Measurements from ENCODE around the gene SMIM22.
"Not testable (repeated sequence)": the region's sequence is repeated elsewhere in the genome, so short reads cannot be mapped to it uniquely, and the experiment has no call there.

The SMIM22 gene

DNA sequence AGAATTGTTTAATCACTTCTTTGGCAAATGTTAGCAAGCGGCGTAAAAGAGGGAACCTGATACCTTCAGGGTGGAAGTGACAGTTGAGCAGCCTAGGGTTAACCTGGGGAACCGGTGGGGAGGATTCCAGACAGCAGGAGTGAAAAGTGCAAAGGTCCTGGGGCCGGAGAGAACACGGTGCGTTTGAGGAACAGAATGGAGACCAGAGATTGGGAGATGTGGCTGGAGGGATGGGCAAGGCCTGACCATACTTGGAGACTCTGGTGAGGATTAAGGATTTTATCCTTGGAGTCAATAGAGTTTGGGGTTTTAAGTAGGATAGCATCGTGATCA lies 25.9 kb upstream of the SMIM22 start:
- DNase-seq, result no peak

DNA sequence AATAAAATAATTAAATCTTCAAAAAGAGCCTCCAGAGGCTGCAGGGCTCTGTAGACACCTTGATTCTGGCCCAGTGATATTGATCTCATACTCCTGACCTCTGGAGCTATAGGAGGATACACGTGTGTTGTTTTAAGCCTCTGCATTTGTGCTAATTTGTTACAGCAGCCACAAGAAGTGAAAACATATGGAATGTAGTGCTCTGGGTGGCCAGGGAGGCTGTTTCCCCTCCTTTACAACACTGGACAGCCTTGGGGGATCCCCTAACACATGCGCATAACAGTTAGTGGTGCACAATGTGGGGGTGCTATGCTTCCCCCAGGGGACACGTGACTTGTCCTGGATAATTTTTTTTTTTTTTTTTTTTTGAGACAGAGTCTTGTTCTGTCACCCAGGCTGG lies 23.5 kb upstream of the SMIM22 start:
- DNase-seq, result no peak

DNA sequence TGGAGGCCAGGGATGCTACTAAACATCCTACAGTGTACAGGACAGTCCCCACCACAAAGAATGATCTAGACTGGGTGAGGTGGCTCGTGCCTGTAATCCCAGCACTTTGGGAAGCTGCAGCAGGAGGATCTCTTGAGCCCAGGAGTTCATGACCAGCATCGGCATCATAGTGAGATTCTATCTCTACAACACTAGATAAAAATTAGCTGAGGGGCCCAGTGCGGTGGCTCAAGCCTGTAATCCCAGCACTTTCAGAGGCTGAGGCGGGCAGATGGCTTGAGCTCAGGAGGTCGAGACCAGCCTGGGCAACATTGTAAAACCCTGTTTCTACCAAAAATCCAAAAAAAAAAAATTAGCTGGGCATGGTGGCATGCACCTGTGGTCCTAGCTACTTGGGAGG lies 22.8 kb upstream of the SMIM22 start:
- DNase-seq, result no peak

DNA sequence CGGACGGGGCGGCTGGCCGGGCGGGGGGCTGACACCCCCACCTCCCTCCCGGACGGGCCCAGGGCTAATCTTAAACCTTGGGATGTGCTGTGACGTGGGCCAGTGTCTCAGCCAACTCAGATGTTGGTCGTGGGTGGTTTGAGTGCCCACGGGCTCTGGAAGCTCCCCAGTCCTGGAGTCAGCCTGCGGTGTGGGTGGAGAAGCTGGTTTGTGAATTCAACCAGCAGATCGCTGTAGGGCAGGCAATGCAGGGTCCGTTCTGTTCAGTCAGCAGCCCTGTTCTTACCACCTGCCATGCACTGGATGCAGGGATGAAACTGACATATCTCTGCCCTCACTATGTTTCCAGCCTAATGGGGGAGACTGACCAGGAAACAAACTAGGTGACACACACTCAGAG lies 20.2 kb upstream of the SMIM22 start:
- DNase-seq, result no peak

DNA sequence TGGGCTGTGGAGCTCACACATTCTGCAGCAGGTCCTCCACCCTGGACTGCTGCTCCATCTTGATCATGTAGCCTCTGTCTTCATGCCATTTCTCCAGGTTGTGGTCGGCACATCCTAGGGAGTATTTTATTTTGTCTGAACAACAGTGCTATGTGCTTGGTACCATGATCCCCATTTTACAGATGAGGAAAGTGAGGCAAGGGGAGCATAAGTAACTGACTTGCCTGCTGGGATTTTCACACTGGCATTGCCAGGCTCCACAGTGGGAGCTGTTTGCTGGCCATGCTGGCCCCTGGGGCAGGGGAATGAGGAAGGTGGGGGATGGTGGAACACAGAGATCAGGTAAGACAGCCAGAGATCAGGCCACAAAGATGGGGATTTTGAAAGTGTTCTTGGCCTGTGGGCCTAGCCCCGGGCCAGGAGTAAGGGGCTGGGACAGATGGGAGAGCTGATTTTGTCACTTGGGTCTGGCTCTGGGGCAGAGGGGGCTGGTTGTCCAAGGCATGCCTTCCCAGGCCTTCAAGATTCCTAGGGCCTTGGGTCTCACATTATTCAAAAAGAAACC lies 18.9 kb upstream of the SMIM22 start:
- no peak for DNase-seq

DNA sequence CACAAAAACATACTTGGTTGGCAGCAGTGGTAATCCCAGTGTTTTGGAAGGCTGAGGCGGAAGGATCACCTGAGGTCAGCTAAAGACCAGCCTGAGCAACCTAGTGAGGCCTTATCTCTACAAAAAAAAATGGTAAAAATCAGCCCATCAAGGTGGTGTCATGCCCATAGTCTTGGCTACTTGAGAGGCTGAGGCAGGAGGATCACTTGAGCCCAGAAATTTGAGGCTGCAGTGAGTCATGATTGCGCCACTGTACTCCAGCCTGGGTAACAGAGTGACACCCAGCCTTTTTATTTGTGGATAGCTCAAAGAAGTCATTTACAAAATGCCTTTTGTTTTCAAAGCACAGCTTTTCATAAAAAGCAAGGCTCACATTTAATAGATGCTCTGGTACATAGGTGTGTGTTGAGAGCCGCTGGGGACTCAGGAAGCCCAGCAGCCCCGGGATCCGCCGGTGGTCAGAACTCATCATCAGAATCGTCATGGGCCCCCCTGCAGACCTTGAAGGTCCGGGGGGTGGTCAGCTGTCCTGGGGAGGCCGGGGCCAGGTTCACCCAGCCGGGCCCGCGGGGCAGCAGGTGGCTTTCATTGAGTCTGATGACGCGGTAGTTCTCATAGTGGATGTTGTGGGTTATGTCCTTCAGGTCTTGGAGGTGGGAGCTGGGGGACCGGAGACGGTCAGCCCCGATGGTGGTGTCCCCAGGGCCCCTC lies 17.7 kb upstream of the SMIM22 start:
- no peak for DNase-seq

DNA sequence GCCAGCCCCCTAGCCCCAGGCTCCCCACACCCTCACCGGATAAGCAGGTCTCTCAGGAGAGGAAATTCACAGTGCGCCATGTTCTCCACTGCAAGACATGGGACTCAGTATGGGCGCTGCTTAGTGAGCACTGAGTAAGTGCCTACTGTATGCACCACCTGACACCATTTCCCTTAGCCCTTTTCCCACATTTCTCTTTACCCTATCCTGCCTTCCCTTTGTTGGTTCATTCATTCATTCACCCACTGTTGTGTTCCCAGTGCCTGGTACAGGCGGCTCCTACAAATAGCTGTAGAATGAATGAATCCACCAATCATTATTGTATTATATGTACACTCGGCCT lies 17.1 kb upstream of the SMIM22 start:
- no peak for DNase-seq

DNA sequence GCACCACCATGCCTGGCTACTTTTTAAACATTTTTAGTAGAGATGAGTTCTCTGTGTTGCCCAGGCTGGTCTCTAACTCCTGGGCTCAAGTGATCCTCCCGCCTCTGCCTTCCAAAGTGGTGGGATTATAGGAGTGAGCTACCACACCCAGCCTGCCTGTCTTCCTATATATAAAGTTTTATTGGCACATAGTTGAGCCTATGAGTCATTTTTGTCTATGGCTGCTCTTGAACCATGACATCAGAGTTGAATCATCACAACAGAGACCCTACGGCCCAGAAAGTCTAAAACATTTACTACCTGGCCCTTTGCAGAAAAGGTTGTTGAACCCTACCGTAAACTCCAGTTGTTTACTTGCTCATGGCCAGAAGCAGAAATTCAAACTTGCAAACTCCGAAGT lies 14.9 kb upstream of the SMIM22 start:
- no peak for DNase-seq

DNA sequence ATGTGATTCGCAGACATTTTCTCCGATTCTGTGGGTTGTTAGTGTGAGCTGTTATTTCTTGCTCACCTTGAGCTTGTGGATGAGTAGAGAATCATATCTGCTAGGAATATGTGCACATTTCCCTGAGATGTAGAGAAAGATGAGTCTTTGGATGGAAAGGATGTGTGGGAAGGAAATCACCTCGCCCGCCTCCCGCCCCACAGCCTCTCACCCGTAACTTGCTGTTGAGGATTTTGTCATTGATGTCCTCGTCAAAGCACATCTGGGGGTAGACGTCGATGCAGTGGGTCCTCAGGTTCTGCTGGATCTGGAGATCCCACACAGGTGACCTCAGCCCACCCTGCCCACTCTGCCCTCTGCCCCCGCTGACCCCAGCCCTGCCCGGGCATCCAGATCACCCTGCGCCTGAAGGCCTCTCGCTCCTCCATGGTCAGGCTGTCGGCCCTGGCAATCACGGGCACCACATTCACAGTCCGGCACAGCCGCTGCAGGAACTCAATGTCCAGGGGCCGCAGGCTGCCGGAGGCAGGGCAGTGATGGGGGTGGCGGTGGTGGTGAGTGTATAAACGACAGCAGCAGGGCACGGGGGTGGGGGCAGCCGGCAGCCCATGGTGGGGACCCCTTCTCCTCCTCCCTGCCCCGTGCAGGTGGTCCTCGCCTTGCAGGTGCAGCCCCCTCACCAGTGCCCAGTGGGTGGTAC lies 11.8 kb upstream of the SMIM22 start:
- no peak for DNase-seq

DNA sequence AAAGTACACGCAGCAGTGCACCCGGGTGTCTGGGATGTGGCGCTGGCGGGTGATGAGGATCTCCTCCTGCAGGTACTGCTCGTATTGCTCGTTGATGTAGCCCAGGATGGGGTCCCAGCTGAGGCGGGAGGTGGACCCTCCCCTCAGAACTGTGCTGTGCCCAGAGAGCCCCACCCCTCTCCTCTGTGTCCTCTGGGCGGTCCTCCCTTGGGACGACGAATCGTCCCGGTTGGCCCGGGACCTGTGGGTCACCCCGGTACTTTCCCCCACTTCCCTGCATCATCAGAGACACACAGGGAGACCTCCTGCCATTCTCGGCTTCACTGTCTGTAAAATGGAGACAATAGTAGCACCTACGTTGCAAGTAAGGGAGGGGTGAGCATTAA lies 11.2 kb upstream of the SMIM22 start:
- no peak for DNase-seq

DNA sequence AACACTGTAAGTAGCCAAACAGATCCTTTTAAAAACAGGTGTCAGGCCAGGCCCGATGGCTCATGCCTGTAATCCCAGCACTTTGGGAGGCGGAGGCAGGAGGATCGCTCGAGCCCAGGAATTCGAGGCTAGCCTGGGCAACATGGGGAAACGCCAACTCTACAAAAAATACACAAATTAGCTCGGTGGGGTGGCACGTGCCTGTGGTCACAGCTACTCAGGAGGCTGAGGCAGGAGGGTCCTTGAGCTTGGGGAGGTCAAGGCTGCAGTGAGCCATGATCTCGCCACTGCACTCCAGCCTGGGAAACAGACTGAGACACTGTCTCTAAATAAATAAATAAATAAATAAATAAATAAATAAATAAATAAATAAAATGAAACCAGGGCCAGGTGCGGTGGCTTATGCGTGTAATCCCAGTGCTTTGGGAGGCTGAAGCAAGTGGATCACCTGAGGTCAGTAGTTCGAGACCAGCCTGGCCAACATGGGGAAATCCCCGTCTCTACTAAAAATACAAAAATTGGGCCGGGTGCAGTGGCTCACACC lies 10.7 kb upstream of the SMIM22 start:
- DNase-seq, result not testable (repeated sequence)

DNA sequence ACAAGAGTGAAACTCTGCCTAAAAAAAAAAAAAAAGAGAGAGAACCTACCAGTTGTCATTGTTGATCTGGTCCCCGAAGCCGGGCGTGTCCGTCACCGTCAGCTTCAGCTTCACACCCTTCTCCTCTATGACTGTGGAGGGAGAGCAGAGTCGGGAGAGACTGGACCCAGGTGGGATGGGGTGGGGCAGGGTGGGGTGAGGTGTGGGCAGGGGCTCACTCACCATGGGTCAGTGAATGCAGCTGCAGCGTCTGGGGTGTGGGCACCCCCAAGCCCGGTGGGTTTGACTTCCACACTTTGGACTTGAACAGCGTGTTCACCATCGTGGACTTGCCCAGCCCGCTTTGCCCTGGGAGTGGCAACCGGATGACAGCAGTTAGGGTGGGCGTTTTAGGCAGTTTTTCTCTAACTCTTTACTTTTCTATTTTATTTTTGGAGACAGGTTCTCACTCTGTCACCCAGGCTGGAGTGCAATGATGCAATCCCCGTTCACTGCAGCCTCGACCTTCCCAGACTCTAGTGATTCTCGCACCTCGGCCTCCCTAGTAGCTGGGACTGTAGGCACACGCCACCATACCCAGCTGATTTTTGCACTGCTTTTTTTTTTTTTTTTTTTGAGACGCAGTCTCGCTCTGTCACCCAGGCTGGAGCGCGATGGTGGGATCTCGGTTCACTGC lies 9.3 kb upstream of the SMIM22 start:
- no peak for DNase-seq

DNA sequence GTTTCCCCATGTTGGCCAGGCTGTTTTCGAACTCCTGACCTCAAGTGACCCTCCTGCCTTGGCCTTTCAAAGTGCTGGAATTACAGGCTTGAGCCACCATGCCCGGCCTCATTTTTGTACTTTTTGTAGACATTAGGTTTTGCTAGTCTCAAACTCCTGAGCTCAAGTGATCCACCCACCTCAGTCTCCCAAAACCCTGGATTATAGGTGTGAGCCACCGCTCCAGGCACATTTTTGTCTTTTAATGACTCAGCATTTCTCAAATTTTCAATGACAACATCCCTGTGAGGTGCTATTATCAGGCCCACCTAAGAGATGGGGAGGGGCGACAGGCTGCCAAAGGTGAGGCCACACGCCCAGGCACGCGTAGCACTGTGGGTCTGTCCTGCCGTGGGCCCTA lies 8.1 kb upstream of the SMIM22 start:
- no peak for DNase-seq

DNA sequence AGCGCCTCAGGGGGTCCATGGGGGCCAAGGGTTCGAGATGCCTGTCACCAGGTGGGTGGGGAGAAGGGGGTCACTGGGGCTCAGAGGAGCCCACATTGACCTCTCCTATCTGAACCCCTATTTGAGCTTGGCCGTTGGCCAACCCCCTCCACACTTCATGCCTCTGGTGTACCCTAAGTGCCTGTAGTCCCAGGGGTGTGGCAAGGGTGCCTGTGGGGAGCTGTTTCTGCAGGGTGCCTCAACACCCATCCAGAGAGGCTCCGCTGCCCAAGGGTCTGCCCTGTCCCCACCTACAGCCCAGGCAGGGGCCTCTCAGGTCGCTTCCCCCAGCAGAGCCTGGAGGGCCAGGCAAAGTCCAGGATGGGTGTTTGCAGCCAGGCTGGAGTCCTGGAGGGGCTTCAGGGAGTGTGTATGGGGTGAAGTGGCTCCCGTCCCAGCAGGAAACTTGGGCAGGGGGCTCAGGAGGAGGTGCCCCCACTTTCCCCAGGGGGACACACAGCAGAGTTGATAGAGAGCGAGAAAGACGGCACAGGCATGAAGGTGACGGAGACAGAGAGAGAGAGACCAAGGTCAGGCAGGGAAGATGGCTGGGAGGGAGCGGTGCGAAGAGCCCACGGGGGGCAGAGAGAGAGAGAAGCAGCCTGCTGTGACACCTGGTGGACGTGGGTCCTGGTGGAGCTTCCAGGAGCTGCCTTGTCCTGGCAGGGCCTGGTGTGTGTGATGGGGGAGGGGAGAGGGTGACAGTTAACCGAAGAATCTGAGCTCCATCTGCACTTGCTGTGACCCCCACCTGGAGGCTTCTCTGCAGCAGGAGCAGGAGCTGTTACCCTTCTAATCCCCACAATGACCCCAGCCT lies 7.3 kb upstream of the SMIM22 start, which contains the start of gene SEPTIN12:
Gene SEPTIN12 (minus strand): TSS at position 719 of the 856 bp plus-strand sequence. CDS start 700 bp downstream, at position 19.
- DNase-seq, result no peak

DNA sequence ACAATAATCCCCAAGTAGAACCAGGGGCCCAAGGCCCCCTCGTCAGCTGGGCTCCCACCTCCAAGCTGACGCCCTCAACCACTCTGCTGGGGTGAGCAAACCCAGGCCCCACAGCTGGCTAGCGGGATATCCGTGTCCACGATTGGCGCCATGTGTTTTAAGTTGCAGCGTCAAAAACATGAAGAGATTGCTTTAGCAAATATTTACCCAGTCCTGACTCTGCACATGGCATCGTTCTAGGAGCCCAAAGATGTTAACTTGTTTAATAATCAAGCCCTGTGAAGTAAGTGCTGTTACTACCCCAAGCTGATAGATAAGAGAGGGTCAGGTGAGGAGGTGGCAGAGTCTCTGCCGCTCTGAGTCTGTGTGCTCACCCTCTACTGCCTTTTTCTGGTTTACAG lies 6.7 kb upstream of the SMIM22 start:
- no peak for DNase-seq

DNA sequence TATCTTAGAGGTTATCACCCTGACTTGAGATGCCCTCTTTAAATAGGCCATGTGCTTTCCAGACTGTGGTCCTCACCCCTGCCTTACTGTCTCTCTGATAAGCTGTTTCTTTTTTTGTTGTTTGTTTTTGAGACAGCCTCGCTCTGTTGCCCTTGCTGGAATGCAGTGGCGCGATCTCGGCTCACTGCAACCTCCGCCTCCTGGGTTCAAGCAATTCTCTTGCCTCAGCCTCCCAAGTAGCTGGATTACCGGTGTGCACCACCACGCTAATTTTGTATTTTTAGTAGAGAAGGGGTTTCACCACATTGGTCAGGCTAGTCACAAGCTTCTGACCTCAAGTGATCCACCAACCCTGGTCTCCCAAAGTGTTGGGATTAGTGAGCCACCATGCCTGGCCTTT lies 6.3 kb upstream of the SMIM22 start:
- no peak for DNase-seq

DNA sequence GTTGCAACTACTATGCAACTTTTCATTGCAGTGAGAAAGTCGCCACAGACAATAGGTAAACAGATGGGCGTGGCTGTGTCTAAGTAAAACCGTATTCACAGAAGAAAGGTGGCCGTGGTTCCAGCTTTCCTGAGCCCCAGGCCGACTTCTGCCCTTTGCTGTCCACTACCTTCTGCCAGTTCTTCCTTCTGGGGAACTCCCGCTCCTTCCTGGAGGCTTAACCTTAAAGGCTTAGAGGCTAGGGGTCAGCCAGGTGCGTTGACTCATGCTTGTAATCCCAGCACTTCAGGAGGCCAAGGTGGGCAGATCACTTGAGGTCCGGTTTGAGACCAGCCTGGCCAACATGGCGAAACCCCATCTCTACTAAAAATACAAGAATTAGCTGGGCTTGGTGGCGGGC lies 4.9 kb upstream of the SMIM22 start:
- DNase-seq, result no peak

DNA sequence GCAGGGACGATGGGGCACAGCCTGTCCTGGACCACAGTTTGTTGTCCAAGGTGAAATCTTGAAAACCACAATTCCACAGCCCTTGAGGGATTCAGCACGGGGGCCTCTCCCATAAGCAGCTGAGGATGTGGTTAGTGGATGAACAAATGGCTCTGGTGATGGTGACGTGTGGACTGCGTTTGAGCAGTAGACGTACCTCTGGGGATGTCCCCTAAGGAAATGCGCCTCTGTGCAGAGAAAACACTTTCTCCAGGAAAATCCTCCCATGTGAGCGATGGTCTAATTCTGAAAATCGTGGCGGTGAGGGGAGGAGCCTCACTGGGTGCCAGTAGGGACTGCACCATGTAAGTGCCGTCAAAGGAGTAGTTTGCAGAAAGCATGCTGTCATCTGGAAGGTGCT lies 4.3 kb upstream of the SMIM22 start:
- no peak for DNase-seq

DNA sequence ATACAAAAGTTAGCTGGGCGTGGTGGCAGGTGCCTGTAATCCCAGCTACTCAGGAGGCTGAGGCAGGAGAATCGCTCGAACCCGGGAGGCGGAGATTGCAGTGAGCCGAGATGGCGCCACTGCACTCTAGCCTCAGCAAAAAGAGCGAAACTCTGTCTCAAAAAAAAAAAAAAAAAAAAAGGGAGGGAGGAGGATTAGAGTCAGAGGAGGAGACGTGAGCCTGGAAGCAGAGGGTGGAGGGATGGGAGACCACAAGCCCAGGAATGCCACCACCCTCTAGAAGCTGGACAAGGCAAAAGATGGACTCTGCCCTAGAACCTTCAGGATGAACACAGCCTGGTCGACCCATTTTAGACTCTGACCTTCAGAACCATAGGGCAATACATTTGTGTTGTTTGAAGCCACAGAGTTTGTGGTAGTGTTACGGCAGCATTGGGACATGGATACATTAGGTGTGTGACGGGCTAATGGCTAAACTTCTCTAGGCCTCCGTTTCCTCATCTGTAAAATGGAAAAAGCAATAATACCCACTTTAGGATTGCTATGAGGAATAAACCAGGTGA lies 2.1 kb upstream of the SMIM22 start:
- no peak for DNase-seq

DNA sequence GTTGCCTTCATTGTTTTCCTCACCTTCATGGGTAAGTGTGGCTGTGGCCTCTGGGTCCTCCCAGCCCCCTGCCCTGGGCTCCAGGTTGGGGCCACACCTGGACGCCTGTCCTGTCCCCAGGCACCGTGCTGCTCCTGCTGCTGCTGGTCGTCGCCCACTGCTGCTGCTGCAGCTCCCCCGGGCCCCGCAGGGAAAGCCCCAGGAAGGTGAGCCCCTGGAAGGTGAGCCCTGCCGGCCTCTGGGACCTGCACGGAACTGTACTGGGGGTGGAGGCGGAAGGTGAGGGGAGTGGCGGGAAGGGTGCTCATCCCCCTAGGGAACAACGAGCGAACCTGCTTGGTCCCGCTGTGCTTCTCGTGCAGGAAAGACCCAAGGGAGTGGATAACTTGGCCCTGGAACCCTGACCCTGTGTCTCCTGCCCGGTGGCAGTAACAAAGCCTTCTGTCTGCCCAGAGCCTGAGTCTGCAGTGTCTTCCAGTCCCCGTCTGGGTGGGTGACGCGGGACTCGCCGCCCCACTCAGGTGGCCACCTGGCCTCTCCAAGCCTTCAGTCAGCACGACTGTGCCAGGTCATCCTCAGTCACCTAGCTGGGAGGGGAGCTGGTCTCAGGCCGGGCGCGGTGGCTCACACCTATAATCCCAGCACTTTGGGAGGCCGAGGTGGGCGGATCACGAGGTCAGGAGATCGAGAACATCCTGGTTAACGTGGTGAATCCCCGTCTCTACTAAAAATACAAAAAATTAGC lies 831 bp downstream of the SMIM22 start:
- DNase-seq, result no peak

DNA sequence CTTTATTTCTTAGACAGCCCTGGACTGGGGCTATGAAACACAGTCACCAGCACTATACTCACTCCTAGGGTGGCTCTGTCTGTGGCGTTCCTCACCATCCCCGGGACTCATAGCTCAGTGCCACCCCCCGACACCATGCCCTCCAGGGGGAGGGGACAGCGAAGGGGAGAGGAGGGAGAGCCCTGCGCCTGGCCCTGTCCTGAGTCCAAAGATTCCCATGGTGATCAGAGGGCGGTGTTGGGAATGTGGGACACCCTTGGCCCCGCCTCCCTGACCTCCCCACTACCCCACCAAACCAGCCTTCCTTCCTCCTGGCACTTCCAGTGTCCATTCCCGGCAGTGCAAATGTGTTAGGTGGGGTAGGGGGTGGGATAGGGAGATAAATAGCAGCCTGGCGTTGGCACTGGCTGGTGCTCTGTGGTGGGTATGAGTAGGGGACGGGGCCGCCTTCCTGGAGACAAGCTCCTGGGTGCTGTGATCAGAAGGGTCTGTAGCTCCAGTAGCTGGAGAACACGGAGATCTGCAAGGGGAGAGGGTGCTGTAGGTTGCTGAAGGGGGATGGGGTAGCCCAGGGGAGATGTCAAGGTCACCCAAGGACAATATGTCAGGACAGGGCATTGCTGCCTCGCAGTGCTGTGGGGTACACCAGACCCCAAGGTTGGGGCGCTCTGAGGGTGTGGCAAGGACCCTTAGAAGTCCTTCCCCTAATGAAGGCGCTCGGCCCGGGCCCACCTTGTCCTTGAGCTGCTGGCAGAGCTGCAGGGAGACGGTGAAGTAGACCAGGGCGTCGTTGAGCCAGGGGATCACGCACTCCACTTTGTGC lies 2.0 kb downstream of the SMIM22 start:
- DNase-seq, result no peak

All from suppressor macrophage treated with lipopolysaccharide for 4 hours (primary cell).